Thoracic aorta (tissue), 2 donors: ENCODE results near the gene MRPS11. TPM values are rescaled to one million over a fixed set of nuclear protein-coding genes. Genes with fewer than 3 reads are reported as not detected.

Experiments used
- ATAC-seq: fragments of 150-250 bp; one replicate; pipeline ENCODE4 v1.8.0; 2017; ENCODE audit warnings: low read depth; ENCODE audit not compliant: insufficient number of reproducible peaks, low FRiP score
- DNase-seq: peaks from one replicate; pipeline ENCODE4 v3.0.0-alpha.2; 2020; ENCODE audit warnings: low spot score
- H3K27ac ChIP-seq, 2 donors: fragments of 200-600 bp; sonication (generic); 1 replicate in 1 of 2; 2 replicates in 1 of 2; pipeline ENCODE4 v1.5.1; 2016; ENCODE audit warnings: mild to moderate bottlenecking in 2 of 2, moderate library complexity in 2 of 2
- H3K27me3 ChIP-seq: fragments of 200-600 bp; sonication (generic); replicated peaks from 2 replicates; pipeline ENCODE4 v1.6.0; 2016; ENCODE audit warnings: mild to moderate bottlenecking; ENCODE audit not compliant: insufficient read depth
- H3K36me3 ChIP-seq: fragments of 200-600 bp; sonication (generic); one replicate; pipeline ENCODE4 v1.5.1; 2016
- H3K4me1 ChIP-seq, 2 donors: fragments of 200-600 bp; sonication (generic); 1 replicate in 1 of 2; 2 replicates in 1 of 2; pipeline versions ENCODE4 v1.5.1 to v1.6.0; 2016; ENCODE audit warnings: low read depth in 2 of 2, mild to moderate bottlenecking in 1 of 2; ENCODE audit not compliant: control insufficient read depth in 1 of 2
- H3K4me3 ChIP-seq: fragments of 200-600 bp; sonication (generic); 2 replicates; pipeline ENCODE4 v1.5.1; 2016; ENCODE audit warnings: mild to moderate bottlenecking
- H3K9me3 ChIP-seq: fragments of 200-600 bp; sonication (generic); 2 replicates; pipeline ENCODE4 v1.5.1; 2016
- total RNA-seq, 2 donors: library from RNA; depleted of rRNA; stranded (reverse); fragments of >200 nt; gene quantifications; one replicate each; pipeline versions ENCODE4 v1.1.0 to v1.2.3, GENCODE V29; 2016
- TF ChIP-seq, protein P1 (sequence below): fragments of 200-600 bp; sonication (generic); IDR thresholded peaks from one replicate; pipeline ENCODE4 v1.5.1; 2019; ENCODE audit warnings: antibody characterized with exemption

Gene MRPS11
- total RNA-seq, 2 donors from 2014 or later: 8.5 to 37.9 TPM

DNA sequence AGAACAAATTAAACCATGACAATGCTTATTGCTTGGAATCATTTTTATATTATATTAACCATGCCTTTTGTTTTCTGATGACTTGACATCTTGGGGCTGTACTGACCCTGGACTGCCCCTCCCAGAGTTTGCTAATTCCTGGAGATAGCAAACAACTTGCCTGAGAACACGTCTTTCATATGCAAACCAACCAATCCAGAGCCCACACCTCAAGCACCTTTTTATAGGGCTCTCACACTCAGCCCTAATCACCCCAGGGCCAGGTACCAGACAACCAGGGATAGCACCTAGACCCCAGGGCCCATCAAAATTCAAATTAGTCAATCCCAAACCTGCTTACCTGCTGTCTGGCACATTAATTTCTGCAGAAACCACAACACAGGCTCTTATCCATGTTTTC lies 36.9 kb downstream of the MRPS11 start:
- no peaks in the 10 kb centered on the region for H3K36me3 ChIP-seq
- H3K27ac ChIP-seq: no peak overlapping the region
- no peaks in the 10 kb centered on the region for H3K4me1 ChIP-seq
- DNase-seq: no peak
- ATAC-seq: no peak
- no peaks in the 10 kb centered on the region for H3K9me3 ChIP-seq
- H3K27me3 ChIP-seq: no peaks in the 10 kb centered on the region
- TF ChIP-seq, protein P1, sequence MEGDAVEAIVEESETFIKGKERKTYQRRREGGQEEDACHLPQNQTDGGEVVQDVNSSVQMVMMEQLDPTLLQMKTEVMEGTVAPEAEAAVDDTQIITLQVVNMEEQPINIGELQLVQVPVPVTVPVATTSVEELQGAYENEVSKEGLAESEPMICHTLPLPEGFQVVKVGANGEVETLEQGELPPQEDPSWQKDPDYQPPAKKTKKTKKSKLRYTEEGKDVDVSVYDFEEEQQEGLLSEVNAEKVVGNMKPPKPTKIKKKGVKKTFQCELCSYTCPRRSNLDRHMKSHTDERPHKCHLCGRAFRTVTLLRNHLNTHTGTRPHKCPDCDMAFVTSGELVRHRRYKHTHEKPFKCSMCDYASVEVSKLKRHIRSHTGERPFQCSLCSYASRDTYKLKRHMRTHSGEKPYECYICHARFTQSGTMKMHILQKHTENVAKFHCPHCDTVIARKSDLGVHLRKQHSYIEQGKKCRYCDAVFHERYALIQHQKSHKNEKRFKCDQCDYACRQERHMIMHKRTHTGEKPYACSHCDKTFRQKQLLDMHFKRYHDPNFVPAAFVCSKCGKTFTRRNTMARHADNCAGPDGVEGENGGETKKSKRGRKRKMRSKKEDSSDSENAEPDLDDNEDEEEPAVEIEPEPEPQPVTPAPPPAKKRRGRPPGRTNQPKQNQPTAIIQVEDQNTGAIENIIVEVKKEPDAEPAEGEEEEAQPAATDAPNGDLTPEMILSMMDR: no peak
- no peak overlapping the region for H3K4me3 ChIP-seq

DNA sequence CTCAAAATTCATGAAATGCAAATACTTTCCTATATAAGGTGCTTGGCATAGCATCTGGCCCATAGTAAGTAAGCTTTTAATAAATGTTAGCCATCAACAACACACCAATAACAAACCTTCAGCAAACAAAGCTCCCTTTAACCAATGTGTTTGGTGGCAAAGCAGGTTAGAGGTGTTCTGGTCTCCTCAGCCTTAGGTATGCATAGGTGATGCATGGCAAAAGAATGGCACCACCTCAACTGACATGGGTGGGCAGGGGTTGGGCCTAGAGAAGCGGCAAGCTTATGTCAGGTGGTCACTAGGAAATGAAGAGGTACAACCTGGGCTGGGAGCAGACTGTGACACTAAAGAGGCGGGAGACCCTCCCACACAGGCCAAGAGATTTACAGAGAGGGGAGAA lies 38.2 kb downstream of the MRPS11 start:
- TF ChIP-seq, protein P1: no peak
- Histone ChIP-seq H3K4me3 (no peak overlapping the region), H3K36me3 (peaks cover 8% of the 10 kb centered on the region), H3K4me1 (no peaks in the 10 kb centered on the region), H3K27ac (no peak overlapping the region), H3K9me3 (no peaks in the 10 kb centered on the region), H3K27me3 (no peaks in the 10 kb centered on the region)
- no peak for DNase-seq
- ATAC-seq: no peak

DNA sequence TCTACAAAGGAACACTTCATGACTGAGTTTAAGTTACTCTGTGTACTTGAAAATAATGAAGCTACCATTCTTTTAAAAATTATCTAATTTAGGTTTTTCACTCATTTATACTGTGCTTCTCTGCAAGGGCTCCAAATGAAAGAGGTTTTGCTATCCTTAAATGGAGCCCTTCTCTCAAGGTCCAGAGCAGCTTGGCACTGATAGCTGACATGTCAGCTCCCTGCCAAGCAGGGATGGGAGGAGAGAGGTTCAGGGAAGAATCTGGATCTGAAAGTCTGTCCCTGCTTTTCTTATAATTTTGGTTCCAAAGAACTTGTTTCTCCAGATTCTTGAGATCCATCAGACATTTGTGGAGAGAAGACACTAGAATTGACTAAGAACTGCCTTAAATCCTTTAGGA lies 39.1 kb downstream of the MRPS11 start:
- Histone ChIP-seq H3K9me3 (no peaks in the 10 kb centered on the region), H3K4me1 (no peaks in the 10 kb centered on the region), H3K27ac (no peak overlapping the region), H3K4me3 (no peak overlapping the region), H3K36me3 (peaks cover 15% of the 10 kb centered on the region), H3K27me3 (no peaks in the 10 kb centered on the region)
- ATAC-seq (no peak), DNase-seq (no peak)
- TF ChIP-seq, protein P1: no peak

DNA sequence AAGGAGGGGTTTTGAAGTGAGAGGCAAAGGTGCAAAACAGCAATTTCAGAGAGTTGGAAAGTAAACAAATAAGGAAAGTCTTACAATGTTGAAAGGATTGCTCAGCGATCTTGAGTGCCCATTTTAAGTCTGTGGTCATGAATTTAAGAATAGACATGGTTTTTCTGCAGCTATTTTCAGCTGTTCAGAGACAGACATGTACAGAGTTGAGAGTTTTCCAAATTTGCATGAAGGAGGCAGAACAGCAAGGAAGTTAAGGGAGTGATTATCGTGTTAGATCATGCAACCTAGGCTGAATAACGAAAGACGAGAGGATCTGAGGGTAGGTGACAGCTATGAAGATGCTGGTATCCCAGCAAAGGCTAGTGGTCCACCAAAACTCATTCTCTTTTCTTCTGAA lies 41.8 kb downstream of the MRPS11 start:
- no peaks in the 10 kb centered on the region for H3K4me1 ChIP-seq
- no peak for ATAC-seq
- no peak overlapping the region for H3K27ac ChIP-seq
- peaks cover 25% of the 10 kb centered on the region for H3K36me3 ChIP-seq
- no peak for DNase-seq
- no peaks in the 10 kb centered on the region for H3K9me3 ChIP-seq
- no peaks in the 10 kb centered on the region for H3K27me3 ChIP-seq
- TF ChIP-seq, protein P1: no peak
- H3K4me3 ChIP-seq: no peak overlapping the region

DNA sequence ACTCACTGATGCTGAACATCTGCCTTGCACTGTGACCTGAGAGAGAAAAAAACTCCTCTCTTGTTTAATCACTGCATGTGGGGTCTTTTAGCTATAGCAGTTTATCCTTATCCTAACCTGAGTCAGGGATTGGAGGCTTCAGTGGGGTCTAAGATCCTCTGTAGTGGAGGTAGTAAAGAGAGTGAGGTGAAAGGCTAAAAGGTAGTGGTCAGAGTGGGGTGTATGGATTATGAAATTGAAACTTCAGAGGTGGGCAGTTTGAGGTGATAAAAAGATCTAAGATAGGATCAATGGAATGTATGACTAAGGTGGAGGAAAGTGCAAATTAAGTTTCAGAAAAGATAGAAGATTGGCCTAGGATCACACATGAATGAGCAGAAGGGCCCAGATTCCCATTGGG lies 42.5 kb downstream of the MRPS11 start:
- no peaks in the 10 kb centered on the region for H3K9me3 ChIP-seq
- no peaks in the 10 kb centered on the region for H3K4me1 ChIP-seq
- DNase-seq (no peak), ATAC-seq (no peak)
- H3K36me3 ChIP-seq: peaks cover 25% of the 10 kb centered on the region
- no peak overlapping the region for H3K27ac ChIP-seq
- TF ChIP-seq, protein P1: no peak
- H3K27me3 ChIP-seq: no peaks in the 10 kb centered on the region
- H3K4me3 ChIP-seq: no peak overlapping the region
